HepG2 (cell line): ENCODE measurements around the gene NPHP4. TPM values are rescaled to one million over a fixed set of nuclear protein-coding genes. Genes with fewer than 3 reads are reported as not detected.

Experiments
- ATAD3A ChIP-seq: sonication (generic); formaldehyde crosslinking; IDR thresholded peaks from 2 replicates; pipeline ENCODE4 v1.4.0; 2020; ENCODE audit warnings: missing genetic modification reagents
- ATRX ChIP-seq: sonication (generic); formaldehyde crosslinking; IDR thresholded peaks from 2 replicates; pipeline ENCODE4 v1.4.0; 2020; ENCODE audit warnings: missing genetic modification reagents, borderline replicate concordance
- CHCHD3 ChIP-seq: sonication (generic); formaldehyde crosslinking; IDR thresholded peaks from 2 replicates; pipeline ENCODE4 v1.8.0; 2022; ENCODE audit warnings: mild to moderate bottlenecking, missing genetic modification reagents, moderate library complexity
- DPF2 ChIP-seq: sonication (generic); formaldehyde crosslinking; IDR thresholded peaks from 2 replicates; pipeline ENCODE4 v1.4.0; 2020; ENCODE audit warnings: mild to moderate bottlenecking, low read depth, missing genetic modification reagents, borderline replicate concordance
- GABPA ChIP-seq, 2 experiments: IDR thresholded peaks; 2 replicates each; pipeline ENCODE4 v1.6.1; 2011 to 2016; ENCODE audit warnings: low read depth in 2 of 2, low read length in 1 of 2, missing biosample characterization in 1 of 2, missing genetic modification characterization in 1 of 2
- IKZF4 ChIP-seq: sonication (generic); formaldehyde crosslinking; IDR thresholded peaks from 2 replicates; pipeline ENCODE4 v1.5.1; 2020; ENCODE audit warnings: borderline replicate concordance, mild to moderate bottlenecking, low read depth, missing genetic modification reagents; ENCODE audit errors: not compliant biosample characterization
- ISL2 ChIP-seq: sonication (generic); formaldehyde crosslinking; IDR thresholded peaks from 2 replicates; pipeline ENCODE4 v1.5.0; 2020; ENCODE audit warnings: missing genetic modification reagents
- MAFK ChIP-seq, 2 experiments: IDR thresholded peaks in 1 of 2; conservative IDR thresholded peaks in 1 of 2; 2 replicates each; pipeline ENCODE4 v1.6.1; 2011; ENCODE audit warnings: improper control_type of control experiment in 2 of 2, low read length in 2 of 2
- MYNN ChIP-seq: sonication (generic); formaldehyde crosslinking; IDR thresholded peaks from 2 replicates; pipeline ENCODE4 v1.4.0; 2020; ENCODE audit warnings: mild to moderate bottlenecking, low read depth, missing genetic modification reagents
- NCOA2 ChIP-seq: sonication (generic); formaldehyde crosslinking; IDR thresholded peaks from 2 replicates; pipeline ENCODE4 v1.8.0; 2022; ENCODE audit warnings: inconsistent platforms
- PHB2 ChIP-seq: fragments of 450-650 bp; IDR thresholded peaks from 2 replicates; pipeline ENCODE4 v1.6.1; 2018; ENCODE audit not compliant: partially characterized antibody
- POLR2AphosphoS2 ChIP-seq: IDR thresholded peaks from 2 replicates; pipeline ENCODE4 v1.6.1; 2011; ENCODE audit warnings: low read depth, low read length, improper control_type of control experiment
- SOX6 ChIP-seq, 2 experiments: fragments of 450-650 bp in 1 of 2; sonication (generic) in 1 of 2; formaldehyde crosslinking in 1 of 2; IDR thresholded peaks; 2 replicates each; pipeline versions ENCODE4 v1.4.0 to v1.6.1; 2017 to 2020; ENCODE audit warnings: antibody characterized with exemption in 1 of 2, mild to moderate bottlenecking in 1 of 2, missing genetic modification reagents in 1 of 2
- TAF15 ChIP-seq: fragments of 200-400 bp; formaldehyde crosslinking; IDR thresholded peaks from one replicate; pipeline ENCODE4 v1.6.1; 2018; ENCODE audit warnings: mild to moderate bottlenecking, low read depth, low read length; ENCODE audit not compliant: poor library complexity, severe bottlenecking
- TEAD3 ChIP-seq: optimal IDR thresholded peaks from 2 replicates; pipeline ENCODE3; 2016; ENCODE audit warnings: borderline replicate concordance
- TRIM24 ChIP-seq: sonication (generic); formaldehyde crosslinking; IDR thresholded peaks from 2 replicates; pipeline ENCODE4 v1.8.0; 2022; ENCODE audit warnings: mild to moderate bottlenecking, missing genetic modification reagents
- XRCC5 ChIP-seq: fragments of 200-400 bp; formaldehyde crosslinking; optimal IDR thresholded peaks from 2 replicates; pipeline ENCODE3; 2017; ENCODE audit warnings: mild to moderate bottlenecking, low read length
- ZBTB3 ChIP-seq: sonication (generic); formaldehyde crosslinking; IDR thresholded peaks from 2 replicates; pipeline ENCODE4 v1.4.0; 2020; ENCODE audit warnings: low read depth, mild to moderate bottlenecking, moderate library complexity, missing genetic modification reagents, borderline replicate concordance
- ZNF10 ChIP-seq: sonication (generic); formaldehyde crosslinking; IDR thresholded peaks from 2 replicates; pipeline ENCODE4 v1.4.0; 2020; ENCODE audit warnings: mild to moderate bottlenecking, low read depth, missing genetic modification reagents, borderline replicate concordance
- ZNF230 ChIP-seq: sonication (generic); formaldehyde crosslinking; IDR thresholded peaks from 2 replicates; pipeline ENCODE4 v1.4.0; 2020; ENCODE audit warnings: mild to moderate bottlenecking, missing genetic modification reagents
- ZNF350 ChIP-seq: sonication (generic); formaldehyde crosslinking; IDR thresholded peaks from 2 replicates; pipeline ENCODE4 v1.4.0; 2020; ENCODE audit warnings: mild to moderate bottlenecking, low read depth, missing genetic modification reagents, borderline replicate concordance
- ZNF788 ChIP-seq: sonication (generic); formaldehyde crosslinking; IDR thresholded peaks from 2 replicates; pipeline ENCODE4 v1.5.0; 2020; ENCODE audit warnings: mild to moderate bottlenecking, missing genetic modification reagents, borderline replicate concordance
- ZSCAN20 ChIP-seq: sonication (generic); formaldehyde crosslinking; IDR thresholded peaks from 2 replicates; pipeline ENCODE4 v1.4.0; 2020; ENCODE audit warnings: missing genetic modification reagents, mild to moderate bottlenecking, borderline replicate concordance
- ZSCAN29 ChIP-seq: sonication (generic); formaldehyde crosslinking; conservative IDR thresholded peaks from 2 replicates; pipeline ENCODE4 v1.4.0; 2020; ENCODE audit warnings: mild to moderate bottlenecking, missing genetic modification reagents
- polyA plus RNA-seq, 8 experiments: library from polyadenylated mRNA; depleted of rRNA in 3 of 8; stranded (reverse) in 7 of 8; unstranded in 1 of 8; fragments of >200 nt; fragmentation: Illumina TruSeq in 4 of 8; extraction: Trizol in 4 of 8; gene quantifications; 2 replicates each; pipeline versions ENCODE4 v1.2.1 to v1.2.3, GENCODE V29; 2011 to 2016; ENCODE audit warnings: low read depth in 4 of 8, missing spikeins in 1 of 8, mixed read lengths in 1 of 8; ENCODE audit not compliant: insufficient read depth in 1 of 8
- total RNA-seq, 5 experiments: library from RNA; depleted of rRNA; stranded (reverse); fragments of >200 nt; fragmentation: Illumina TruSeq; extraction: Trizol; gene quantifications; 2 replicates each; pipeline ENCODE4 v1.2.3, GENCODE V29; 2016; ENCODE audit warnings: low read depth in 1 of 5
- TF ChIP-seq, protein P1 (sequence below): IDR thresholded peaks from 2 replicates; pipeline ENCODE4 v1.6.1; 2012; ENCODE audit warnings: inconsistent platforms
- TF ChIP-seq, protein P2 (sequence below): sonication (generic); formaldehyde crosslinking; IDR thresholded peaks from 2 replicates; pipeline ENCODE4 v1.4.0; 2020; ENCODE audit warnings: missing genetic modification reagents
- TF ChIP-seq, protein P3 (sequence below): IDR thresholded peaks from 2 replicates; pipeline ENCODE4 v1.6.1; 2016
- TF ChIP-seq, protein P4 (sequence below): sonication (generic); formaldehyde crosslinking; IDR thresholded peaks from 2 replicates; pipeline ENCODE4 v1.5.0; 2020; ENCODE audit warnings: mild to moderate bottlenecking, missing genetic modification reagents, moderate library complexity

NPHP4 gene
- total and polyA plus RNA-seq, 2 of the 13 experiments (the other 11 are each of a cell fraction or from before 2014, with no cell fraction given), result 4.4 to 6.8 TPM

DNA sequence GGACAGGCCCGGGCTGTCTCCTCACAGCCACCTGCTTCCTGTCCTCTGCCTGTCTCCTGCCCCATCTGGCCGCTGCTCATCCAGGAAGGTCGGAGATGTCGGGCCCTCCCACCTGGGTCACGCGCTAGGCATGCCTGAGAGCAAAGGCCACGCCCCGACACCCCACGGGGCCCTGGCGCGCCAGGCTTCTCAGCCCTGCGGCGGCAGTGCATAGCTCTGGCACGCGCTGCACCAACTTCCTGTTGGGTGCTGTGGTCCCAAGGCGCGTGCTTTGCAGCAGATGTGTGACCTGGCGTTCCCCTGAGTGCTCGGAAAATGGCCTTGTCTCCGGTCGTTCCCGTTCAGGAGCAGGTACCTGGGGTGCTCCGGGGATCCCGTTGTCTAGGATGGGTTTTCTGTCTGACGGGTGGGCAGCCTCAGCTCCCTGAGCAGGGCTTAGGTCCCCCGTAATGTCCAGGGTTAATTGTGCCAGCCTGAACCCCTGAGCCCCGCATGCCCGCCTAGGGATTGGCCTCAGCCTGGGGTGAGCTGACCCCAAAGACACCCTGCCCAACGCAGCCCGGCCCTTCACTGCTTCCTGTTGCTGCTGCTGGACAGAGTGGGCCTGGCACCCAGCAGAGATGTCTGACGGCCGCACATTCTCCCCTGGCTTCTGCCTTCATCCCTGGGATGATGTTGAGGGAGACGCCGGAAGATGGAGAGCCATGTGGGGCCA, 34.0 kb upstream of the NPHP4 start (continued):
- TF ChIP-seq, protein P1, sequence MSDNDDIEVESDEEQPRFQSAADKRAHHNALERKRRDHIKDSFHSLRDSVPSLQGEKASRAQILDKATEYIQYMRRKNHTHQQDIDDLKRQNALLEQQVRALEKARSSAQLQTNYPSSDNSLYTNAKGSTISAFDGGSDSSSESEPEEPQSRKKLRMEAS, result peak; percentile 93
- no peak for TF ChIP-seq PHB2
- TF ChIP-seq, protein P2, sequence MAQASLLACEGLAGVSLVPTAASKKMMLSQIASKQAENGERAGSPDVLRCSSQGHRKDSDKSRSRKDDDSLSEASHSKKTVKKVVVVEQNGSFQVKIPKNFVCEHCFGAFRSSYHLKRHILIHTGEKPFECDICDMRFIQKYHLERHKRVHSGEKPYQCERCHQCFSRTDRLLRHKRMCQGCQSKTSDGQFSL, result 0 out of 2 replicates have a peak, but pooled peaks have one; percentile 11
- no peak for TF ChIP-seq SOX6 (IDR thresholded peaks at IDR 0.05)
- TF ChIP-seq SOX6 (CRISPR knock-in tag; IDR thresholded peaks at IDR 0.05), result 0 out of 2 replicates have a peak, but pooled peaks have one; percentile 42
- peak; percentile 57; the same call in 1 of the 2 replicates for TF ChIP-seq ZSCAN20 (CRISPR knock-in tag)
- TF ChIP-seq CHCHD3, result no peak
- no peak for TF ChIP-seq ATRX (CRISPR knock-in tag)
- TF ChIP-seq NCOA2 (CRISPR knock-in tag), result peak; percentile 22; the same call in 1 of the 2 replicates
- TF ChIP-seq ZNF10 (CRISPR knock-in tag), result no peak
- no peak for TF ChIP-seq ZSCAN29
- TF ChIP-seq TRIM24 (CRISPR knock-in tag), result no peak
- TF ChIP-seq TAF15, result no peak
- TF ChIP-seq, protein P3, sequence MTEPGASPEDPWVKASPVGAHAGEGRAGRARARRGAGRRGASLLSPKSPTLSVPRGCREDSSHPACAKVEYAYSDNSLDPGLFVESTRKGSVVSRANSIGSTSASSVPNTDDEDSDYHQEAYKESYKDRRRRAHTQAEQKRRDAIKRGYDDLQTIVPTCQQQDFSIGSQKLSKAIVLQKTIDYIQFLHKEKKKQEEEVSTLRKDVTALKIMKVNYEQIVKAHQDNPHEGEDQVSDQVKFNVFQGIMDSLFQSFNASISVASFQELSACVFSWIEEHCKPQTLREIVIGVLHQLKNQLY, result peak; percentile 92
- 0 out of 2 replicates have a peak, but pooled peaks have one; percentile 22 for TF ChIP-seq ZBTB3 (CRISPR knock-in tag)
- TF ChIP-seq ZNF350 (CRISPR knock-in tag), result no peak
- TF ChIP-seq MYNN, result no peak
- TF ChIP-seq XRCC5, result no peak
- no peak for TF ChIP-seq ZNF788
- TF ChIP-seq IKZF4 (CRISPR knock-in tag), result no peak
- no peak for TF ChIP-seq POLR2AphosphoS2
- TF ChIP-seq ATAD3A (CRISPR knock-in tag), result no peak
- TF ChIP-seq, protein P4, sequence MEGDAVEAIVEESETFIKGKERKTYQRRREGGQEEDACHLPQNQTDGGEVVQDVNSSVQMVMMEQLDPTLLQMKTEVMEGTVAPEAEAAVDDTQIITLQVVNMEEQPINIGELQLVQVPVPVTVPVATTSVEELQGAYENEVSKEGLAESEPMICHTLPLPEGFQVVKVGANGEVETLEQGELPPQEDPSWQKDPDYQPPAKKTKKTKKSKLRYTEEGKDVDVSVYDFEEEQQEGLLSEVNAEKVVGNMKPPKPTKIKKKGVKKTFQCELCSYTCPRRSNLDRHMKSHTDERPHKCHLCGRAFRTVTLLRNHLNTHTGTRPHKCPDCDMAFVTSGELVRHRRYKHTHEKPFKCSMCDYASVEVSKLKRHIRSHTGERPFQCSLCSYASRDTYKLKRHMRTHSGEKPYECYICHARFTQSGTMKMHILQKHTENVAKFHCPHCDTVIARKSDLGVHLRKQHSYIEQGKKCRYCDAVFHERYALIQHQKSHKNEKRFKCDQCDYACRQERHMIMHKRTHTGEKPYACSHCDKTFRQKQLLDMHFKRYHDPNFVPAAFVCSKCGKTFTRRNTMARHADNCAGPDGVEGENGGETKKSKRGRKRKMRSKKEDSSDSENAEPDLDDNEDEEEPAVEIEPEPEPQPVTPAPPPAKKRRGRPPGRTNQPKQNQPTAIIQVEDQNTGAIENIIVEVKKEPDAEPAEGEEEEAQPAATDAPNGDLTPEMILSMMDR (CRISPR knock-in tag), result no peak; the same call in 1 of the 2 replicates
- no peak for TF ChIP-seq ISL2 (CRISPR knock-in tag)
- no peak for TF ChIP-seq DPF2
- peak; percentile 83 for TF ChIP-seq TEAD3 (CRISPR knock-in tag)
- TF ChIP-seq ZNF230, result peak; percentile 75; the same call in 1 of the 2 replicates
- TF ChIP-seq MAFK (conservative IDR thresholded peaks at IDR 0.05 in 1 of 2, IDR thresholded peaks at IDR 0.05 in 1 of 2; ENCODE audit: low read length in 2 of 2), result no peak
- TF ChIP-seq GABPA (IDR thresholded peaks at IDR 0.05; ENCODE audit: low read depth, low read length), result no peak
- TF ChIP-seq GABPA (CRISPR knock-in tag; IDR thresholded peaks at IDR 0.05; ENCODE audit: low read depth), result peak; percentile 69
